AG10803 (cell line): ENCODE results near the gene PGA5.
"Not testable (repeated sequence)": the region's sequence is repeated elsewhere in the genome, so short reads cannot be mapped to it uniquely, and the experiment has no call there.

Source experiments
- DNase-seq: peaks from one replicate; pipeline ENCODE4 v3.0.0; 2010; ENCODE audit warnings: low read depth
- H3K4me3 ChIP-seq: 2 replicates; pipeline ENCODE4 v1.5.1; 2011; ENCODE audit warnings: mild to moderate bottlenecking, low read length, control low read depth
- CTCF ChIP-seq: conservative IDR thresholded peaks from 2 replicates; pipeline ENCODE4 v1.5.1; 2011; ENCODE audit warnings: mild to moderate bottlenecking, low read length, control low read depth, inconsistent platforms

PGA5 gene

GRCh38 chr11:61201476-61201875 is 39.5 kb upstream of the PGA5 start:
- TF ChIP-seq CTCF, result no peak
- no peak overlapping the region for H3K4me3 ChIP-seq
- no peak for DNase-seq

- not testable (repeated sequence) for DNase-seq, H3K4me3 ChIP-seq
Observed at GRCh38 chr11:61202950-61203746, 37.8 kb upstream of the PGA5 start, which contains the start of gene PGA3. PGA3 (plus strand) TSS chr11:61203515; CDS start chr11:61203565, 50 bp downstream.

- not testable (repeated sequence) for DNase-seq, H3K4me3 ChIP-seq
Observed at GRCh38 chr11:61203873-61204272, 37.1 kb upstream of the PGA5 start.

GRCh38 chr11:61204502-61205059 is 36.4 kb upstream of the PGA5 start:
- not testable (repeated sequence) for H3K4me3 ChIP-seq, DNase-seq

- not testable (repeated sequence) for H3K4me3 ChIP-seq, DNase-seq
Observed at GRCh38 chr11:61207636-61208310, 33.2 kb upstream of the PGA5 start.

- not testable (repeated sequence) for H3K4me3 ChIP-seq, DNase-seq
Observed at GRCh38 chr11:61210629-61211028, 30.3 kb upstream of the PGA5 start.

- DNase-seq, H3K4me3 ChIP-seq: not testable (repeated sequence)
Observed at GRCh38 chr11:61211327-61211952, 29.5 kb upstream of the PGA5 start.

GRCh38 chr11:61212202-61212601 is 28.8 kb upstream of the PGA5 start:
- not testable (repeated sequence) for DNase-seq, H3K4me3 ChIP-seq

GRCh38 chr11:61213711-61214324 is 27.2 kb upstream of the PGA5 start:
- H3K4me3 ChIP-seq, DNase-seq: not testable (repeated sequence)

- not testable (repeated sequence) for H3K4me3 ChIP-seq, DNase-seq
Observed at GRCh38 chr11:61218306-61218705, 22.7 kb upstream of the PGA5 start.

- not testable (repeated sequence) for H3K4me3 ChIP-seq
Observed at GRCh38 chr11:61219016-61219415, 22.0 kb upstream of the PGA5 start.

GRCh38 chr11:61222047-61222446 is 18.9 kb upstream of the PGA5 start, which contains the start of gene PGA4:
PGA4 (plus strand) TSS chr11:61222347; CDS start chr11:61222401, 54 bp downstream.
- not testable (repeated sequence) for DNase-seq, H3K4me3 ChIP-seq

More at GRCh38 chr11:61219016-61219415, 22.0 kb upstream of the PGA5 start:
- DNase-seq, result not testable (repeated sequence)

- not testable (repeated sequence) for H3K4me3 ChIP-seq, DNase-seq
Observed at GRCh38 chr11:61222692-61223091, 18.3 kb upstream of the PGA5 start.

GRCh38 chr11:61226457-61227137 is 14.4 kb upstream of the PGA5 start:
- not testable (repeated sequence) for DNase-seq, H3K4me3 ChIP-seq

GRCh38 chr11:61229458-61229857 is 11.5 kb upstream of the PGA5 start:
- not testable (repeated sequence) for H3K4me3 ChIP-seq, DNase-seq

GRCh38 chr11:61231033-61231432 is 9.9 kb upstream of the PGA5 start:
- not testable (repeated sequence) for DNase-seq, H3K4me3 ChIP-seq

GRCh38 chr11:61231585-61231984 is 9.4 kb upstream of the PGA5 start:
- H3K4me3 ChIP-seq, DNase-seq: not testable (repeated sequence)
